GM23248 (cell line): ENCODE data around the gene SKP2.

ENCODE experiments used
- EZH2 ChIP-seq: fragments of 200-600 bp; sonication (generic); IDR thresholded peaks from 2 replicates; pipeline ENCODE4 v1.6.1; 2018; ENCODE audit warnings: antibody characterized with exemption, mild to moderate bottlenecking; ENCODE audit not compliant: insufficient read depth, poor library complexity, severe bottlenecking
- EZH2phosphoT487 ChIP-seq: fragments of 200-600 bp; sonication (generic); IDR thresholded peaks from 2 replicates; pipeline ENCODE4 v1.6.1; 2018; ENCODE audit warnings: antibody characterized with exemption, moderate library complexity, mild to moderate bottlenecking, low read depth; ENCODE audit not compliant: insufficient read depth

DNA sequence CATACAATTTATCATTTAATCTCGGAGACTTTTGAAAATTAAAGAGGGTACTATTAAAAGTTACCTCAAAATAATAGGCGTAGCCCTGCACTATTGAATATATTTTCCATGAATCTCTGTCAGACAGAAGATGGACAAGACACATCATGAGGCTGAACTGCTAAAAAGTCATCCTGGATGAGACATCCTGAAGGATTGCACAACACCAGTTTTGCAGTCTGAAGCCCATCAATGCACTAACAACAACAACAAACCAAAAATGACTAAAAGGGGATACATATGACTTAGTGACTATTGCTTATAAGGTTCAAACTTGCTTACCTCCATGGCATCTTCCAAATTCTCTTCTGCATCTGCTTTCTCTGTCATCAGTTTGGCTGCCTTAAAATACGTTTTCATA lies 15.9 kb upstream of the SKP2 start:
- TF ChIP-seq EZH2, result no peak
- TF ChIP-seq EZH2phosphoT487, result no peak
